Ureter (tissue), 1 donor: Measurements from ENCODE around the gene ARHGAP35. TPM values are rescaled to one million over a fixed set of nuclear protein-coding genes. Genes with fewer than 3 reads are reported as not detected.
"Not testable (repeated sequence)": the region's sequence is repeated elsewhere in the genome, so short reads cannot be mapped to it uniquely, and the experiment has no call there.

Source experiments
- DNase-seq: peaks from one replicate; pipeline ENCODE4 v3.0.0-alpha.2; 2020; ENCODE audit warnings: low spot score
- total RNA-seq: library from RNA; stranded (reverse); gene quantifications from one replicate; pipeline ENCODE4 v1.2.4, GENCODE V29; 2023
- donor health status: DM: yes; HTN: yes; CAD: no.

The ARHGAP35 gene
- 84.0 TPM for total RNA-seq

DNA sequence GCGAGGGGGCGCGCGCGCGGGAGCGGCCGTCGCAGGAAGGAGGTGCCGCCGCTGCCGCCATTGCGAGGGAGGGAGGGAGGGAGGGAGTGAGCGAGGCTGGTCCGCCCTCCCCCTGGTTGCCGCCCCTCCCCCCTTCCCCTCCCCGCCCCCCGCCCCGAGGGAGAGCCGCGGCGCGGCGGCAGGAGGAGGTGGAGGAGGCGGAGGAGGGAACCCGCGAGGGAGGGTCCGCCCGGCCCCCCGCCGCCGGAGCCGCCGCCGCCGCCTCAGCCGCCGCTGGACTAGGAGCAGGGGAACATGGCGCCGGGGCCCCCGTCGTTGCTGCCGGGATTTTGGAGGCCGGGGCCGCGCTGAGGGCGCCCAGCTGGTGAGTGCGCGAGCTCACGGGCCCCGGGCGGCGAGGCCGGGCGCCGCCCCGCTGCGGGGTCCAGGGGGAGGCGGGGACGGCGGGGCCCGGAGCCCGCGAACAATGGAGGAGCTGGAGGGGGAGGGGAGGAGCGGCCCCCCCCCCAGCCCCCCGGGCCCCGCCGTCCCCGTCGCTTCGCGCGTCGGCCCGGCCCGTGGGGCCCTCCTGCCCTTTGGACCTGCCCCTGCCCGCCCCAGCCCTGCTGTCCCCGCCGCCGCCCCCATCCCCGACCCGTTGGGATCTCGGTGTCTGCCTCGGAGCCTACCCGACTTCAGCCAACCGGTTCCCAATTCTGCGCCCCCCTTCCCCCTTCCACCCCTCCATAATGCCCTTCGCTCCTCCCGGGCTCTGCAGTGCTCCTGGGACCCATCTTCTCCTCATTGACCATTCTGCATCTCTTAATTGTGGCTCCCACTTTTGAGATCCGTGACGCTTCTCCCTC lies at the start of gene ARHGAP35:
ARHGAP35 (plus strand) TSS at position 152 of the 845 bp plus-strand sequence. CDS start 57,679 bp downstream, outside the sequence.
- DNase-seq = peak; percentile 65

DNA sequence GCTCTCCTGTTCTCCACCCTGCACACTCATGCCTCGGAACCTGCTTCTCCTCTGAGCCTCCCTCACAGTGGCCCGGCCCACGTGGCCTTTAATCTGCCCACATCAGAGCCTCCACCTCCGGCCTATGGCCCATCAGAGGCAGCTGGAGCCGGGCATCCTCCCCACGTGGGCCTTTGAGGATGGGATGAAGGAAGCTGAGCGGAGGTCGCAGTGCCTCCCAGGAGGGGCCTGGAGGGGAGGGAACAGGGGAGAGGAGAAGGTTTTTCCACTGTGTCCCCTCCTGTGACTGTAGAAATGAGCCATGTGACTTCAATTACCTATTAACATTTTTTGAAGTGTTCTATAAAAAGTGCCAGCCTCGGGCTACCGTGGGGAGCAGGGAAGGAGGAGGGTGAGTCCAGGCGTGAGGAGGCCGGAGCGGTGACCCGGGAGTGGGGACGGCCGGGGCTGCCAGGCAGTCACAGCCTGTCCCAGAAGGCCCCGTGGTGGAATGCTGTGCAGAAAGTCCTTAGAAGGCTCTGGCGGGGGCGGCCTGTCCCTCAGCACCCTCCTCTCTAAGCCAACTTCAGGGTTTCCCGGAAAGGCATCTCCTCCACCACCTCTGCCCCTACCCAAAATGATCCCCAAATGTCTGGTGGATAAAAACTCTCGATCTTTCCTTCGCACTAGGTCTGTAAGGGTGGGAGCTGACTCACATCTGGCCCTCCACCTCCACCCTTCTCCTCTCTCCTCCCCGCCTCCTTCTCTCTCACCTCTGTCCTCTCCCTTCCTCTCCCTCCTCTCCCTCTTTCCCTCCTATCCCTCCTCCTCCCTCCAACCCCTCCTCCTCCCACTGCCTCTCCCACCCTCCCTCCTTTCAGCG lies 47.6 kb upstream of the ARHGAP35 start:
- peak; percentile 60 for DNase-seq

DNA sequence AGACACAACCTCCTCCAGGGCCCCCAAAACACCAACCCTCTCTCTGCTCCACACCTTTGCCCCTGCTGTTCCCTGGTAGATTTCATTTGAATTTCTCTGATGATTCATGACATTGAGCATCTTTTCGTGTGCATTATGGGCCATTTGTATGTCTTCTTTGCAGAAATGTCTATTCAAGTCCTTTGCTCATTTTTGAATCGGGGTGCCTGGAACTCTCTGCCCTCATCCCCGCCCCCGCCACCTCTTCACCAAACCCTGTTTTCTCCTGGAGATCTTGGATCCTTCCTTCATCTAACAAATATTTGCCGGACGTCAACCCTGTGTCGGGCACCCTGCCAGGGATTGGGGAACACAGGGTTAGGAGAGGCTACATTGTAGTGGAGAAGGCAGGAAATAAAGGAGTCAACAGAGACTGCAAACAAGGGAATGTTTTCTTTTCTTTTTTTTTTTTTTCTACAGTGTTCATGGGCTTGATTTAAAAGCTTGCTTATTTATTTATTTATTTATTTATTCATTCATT lies 46.9 kb upstream of the ARHGAP35 start:
- DNase-seq = peak; percentile 83

DNA sequence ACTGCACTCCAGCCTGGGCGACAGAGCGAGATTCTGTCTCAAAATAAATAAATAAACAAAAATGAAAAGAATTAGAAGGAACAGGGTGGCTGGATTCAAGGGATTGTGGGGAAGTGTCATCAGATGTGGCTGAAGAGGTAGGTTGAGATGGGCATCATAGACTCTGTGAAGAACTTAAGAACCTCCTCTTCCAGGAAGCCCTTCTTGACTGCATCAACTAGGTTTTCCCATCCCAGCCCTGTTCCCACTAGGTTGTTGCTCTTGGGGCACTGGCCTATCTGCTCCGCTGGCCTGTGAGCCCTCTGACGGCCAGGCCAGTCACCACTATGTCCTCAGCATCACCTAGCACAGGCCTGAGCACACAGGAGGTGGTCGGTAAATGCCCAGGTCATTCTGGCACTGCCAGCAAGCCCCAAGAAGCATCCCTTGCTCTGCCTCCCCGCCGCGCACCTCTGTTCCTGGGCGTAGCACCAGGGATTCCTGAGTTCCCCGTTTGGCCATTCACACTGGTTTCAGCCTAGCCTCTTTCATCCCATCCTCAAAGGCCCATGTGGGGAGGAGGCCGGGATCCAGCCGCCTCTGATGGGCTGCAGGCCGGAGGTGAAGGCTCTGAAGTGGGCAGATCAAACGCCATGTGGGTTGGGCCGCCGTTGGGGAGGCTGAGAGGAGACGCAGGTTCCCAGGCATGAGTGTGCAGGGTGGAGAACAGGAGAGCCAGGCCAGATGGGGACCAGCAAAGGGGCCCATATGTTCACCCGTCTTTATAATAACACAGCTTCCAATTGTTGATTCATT lies 44.8 kb upstream of the ARHGAP35 start:
- DNase-seq = no peak

DNA sequence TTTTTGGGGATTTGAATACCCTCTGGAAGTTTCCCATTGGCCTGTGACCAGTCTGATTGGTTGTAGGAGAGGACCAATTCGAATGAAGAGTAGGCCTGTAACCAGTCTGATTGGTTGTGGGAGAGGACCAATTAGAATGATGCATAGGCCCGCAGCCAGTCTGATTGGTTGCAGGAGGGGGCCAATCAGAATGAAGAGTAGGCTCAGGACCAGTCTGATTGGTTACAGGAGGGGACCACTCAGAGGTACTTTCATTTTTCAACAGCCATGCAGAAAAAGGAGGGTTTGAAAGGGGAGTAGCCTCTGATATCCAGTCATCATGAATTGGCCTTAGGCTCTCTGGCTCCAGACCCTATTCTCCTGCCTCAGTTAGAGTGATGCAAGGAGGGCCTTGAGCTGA lies 42.0 kb upstream of the ARHGAP35 start:
- no peak for DNase-seq

DNA sequence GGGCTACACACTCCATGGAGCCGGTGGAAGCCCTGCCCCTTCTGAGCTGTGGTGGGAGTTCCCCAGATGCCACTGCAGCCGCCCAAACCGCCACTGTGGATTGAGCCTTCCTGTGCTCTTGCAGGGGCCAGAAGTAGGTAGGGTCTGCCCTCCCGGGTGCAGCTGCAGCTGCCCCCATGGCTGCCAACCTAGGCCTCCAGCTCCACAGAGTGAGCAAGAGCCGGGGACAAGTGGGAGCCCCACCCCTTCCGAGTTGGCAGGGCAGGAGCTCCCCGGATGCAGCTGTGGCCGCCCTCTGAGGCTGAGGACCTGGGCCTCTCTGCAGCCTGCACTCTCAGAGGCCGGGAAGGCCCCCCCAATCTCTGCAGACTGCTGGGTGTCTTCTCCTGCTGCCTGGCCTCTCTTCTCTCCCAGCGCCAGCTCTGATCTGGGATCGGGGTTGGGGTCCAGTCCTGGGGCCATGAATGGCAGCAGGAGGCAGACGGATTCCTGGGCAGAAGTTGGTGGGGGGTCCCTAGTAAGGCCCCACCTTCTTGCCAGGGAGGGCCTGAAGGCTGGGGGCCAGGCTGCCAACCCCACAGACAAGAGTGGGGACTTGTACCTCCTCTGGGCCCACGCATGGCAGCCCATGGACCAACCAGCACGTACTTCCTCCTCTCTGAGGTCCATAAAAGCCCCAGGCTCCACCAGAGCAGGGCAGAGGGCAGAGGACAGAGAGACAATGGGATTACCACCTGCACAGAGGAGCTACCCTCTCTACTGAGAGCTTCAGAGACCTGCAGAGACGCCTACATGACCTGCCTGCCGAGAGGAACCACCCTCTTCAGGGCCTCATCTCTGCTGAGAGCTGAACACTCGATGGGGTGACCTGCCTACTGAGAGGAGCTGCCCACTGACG lies 39.0 kb upstream of the ARHGAP35 start:
- DNase-seq = no peak

DNA sequence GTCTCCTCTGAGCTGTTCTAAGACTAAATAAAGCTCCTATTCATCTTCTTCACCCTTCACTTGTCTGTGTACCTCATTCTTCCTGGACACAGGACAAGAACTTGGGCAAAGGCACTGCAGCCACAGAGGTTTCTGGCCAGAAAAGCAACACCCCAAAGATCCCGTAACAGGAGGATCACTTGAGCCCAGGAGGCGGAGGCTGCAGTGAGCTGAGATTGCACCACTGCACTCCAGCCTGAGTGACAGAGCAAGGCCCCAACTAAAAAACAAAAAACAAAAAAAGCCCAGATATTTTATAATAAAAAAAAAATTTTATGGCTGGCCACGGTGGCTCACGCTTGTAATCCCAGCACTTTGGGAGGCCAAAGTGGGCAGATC lies 38.4 kb upstream of the ARHGAP35 start:
- DNase-seq = not testable (repeated sequence)

DNA sequence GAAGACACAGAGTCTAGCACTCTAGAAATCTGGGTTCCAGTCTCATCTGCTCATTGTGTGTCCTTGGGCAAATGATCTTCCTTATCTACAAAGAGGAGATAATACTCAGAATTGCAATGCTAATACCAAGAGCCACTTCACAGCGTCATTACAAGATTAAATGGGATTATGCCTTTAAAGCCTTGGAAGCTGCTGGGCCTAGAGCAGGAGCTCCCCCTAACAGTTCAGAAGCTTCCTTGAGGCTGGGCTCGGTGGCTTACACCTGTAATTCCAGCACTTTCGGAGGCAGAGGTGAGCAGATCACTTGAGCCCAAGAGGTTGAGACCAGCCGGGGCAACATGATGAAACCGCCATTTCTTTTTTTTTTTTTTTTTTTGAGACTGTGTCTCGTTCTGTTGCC lies 37.7 kb upstream of the ARHGAP35 start:
- DNase-seq = no peak

DNA sequence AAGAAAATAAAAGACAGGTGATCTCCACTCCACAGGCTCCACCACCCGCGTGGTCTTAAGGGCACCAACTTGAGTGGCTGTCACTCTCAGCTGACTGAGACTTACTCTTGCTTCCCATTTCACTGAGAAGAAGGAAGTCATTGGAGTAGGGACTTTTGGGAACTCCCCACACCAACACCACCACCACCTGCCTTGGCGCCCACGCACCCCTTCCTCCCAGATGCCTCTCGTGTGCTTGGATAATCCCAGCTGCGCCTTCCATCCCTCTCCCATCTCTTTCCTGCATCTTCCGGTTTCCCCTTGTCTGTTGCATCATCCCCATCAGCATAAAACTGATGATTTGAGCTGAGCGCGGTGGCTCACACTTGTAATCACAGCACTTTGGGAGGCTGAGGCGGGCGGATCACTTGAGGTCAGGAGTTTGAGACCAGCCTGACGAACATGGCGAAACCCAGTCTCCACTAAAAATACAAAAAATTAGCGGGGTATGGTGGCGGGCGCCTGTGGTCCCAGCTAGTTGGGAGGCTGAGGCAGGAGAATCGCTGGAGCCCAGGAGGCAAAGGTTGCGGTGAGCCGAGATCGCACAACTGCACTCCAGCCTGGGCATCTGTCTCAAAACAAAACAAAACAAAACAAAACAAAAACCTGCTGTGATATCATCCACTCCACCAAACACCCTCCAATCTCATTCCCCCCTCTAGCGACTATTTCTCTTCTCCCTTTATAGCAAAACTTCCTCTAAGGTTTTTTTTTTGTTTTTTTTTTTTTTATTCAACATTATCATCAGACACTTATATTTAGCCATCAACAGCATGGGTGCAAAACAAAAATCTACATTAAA lies 35.7 kb upstream of the ARHGAP35 start:
- DNase-seq = no peak

DNA sequence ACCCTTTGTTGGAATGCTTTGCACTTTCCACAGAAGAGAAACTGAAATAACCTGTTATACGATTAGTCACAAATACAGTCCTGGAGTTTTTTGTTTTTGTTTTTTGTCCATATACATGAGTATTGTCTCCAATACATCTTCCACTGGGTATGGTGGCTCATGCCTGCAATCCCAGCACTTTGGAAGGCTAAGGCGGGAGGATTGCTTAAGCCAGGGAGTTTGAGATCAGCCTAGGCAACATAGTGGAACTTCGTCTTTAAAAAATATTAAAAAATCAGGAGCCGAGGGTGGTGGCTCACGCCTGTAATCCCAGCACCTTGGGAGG lies 35.1 kb upstream of the ARHGAP35 start:
- DNase-seq = no peak

DNA sequence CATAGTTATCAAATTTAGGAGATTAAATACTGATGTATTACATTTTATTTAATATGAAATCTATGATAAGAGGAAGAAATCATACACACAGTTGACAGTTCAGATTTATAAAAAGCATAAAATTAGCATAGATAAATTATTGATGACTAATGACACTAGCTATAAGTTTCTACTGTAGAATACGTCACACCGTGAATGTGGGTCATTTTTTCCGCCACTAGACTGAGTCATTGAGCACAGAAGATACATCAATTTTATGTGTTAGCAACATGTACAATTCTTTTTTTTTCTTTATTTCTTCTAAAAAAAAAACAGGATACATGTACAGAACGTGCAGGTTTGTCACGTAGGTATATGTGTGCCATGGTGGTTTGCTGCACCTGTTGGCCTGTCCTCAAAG lies 32.3 kb upstream of the ARHGAP35 start:
- no peak for DNase-seq

DNA sequence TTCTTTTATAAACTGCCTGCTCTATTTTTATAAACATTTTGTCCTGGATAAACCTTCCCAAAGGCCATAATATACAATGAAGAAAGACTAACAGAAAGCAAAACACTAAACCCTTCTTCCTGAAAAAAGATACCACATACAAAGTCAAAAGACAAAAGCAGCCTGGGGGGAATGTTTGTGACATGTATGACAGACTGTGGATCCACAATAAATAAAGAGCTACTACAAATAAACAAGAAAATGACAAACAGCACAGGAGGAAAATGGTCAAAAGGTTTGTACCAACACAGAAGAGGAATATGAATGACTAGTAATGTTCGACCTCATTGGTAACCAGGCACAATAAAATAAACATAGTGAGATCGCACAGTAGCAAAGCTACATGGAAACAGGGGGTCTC lies 29.9 kb upstream of the ARHGAP35 start:
- no peak for DNase-seq

DNA sequence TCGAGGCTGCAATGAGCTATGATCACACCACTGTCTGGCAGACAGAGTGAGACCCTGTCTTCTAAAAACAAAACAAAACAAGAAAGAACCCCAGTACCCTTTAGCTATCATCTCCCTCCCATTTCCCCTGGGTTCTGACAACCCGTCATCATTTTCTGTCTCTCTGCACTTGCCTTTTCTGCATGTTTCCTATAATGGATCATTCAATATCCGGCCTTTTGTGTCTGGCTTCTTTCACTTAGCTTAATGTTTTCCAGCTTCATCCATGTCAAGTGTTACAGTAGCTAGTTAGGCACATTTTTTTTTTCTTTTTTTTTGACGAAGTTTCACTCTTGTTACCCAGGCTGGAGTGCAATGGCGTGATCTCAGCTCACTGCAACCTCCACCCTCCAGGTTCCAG lies 26.7 kb upstream of the ARHGAP35 start:
- no peak for DNase-seq

DNA sequence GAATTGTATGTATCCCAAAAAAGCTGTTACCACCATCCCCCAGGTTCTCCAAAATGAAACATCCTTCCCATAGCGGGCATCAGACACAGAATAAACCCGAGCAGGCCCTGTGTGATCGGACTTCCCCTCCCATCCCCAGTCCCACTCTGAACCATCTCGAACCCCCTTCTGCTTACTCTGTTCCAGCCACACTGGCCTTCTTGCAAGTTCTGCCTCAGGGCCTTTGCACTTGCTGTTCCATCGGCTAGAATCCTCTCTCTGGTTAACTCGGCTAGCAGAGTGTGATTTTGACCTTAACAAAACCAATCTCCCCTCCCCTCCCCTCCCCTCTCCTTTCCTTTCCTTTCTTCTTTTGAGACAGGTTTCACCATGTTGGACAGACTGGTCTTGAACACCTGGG lies 25.8 kb upstream of the ARHGAP35 start:
- no peak for DNase-seq

DNA sequence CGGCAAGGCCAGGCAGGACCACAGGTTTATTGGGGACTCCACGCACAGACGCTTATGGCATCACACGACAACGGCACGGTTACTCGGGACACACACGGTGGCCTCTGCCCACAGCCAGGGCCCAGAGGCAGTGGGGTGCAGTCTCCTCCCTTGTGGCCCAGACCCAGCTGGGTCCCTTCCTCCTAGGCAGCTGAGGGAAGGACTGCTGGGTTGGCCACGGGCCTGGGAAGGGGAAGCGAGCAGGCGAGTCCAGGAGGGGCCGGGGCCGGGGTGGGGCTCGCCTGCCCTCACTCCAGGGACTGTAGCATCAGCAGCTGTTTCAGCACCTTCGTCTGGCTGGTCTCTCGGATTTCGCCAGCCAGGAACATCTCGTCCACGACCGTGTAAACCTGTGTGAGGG lies 22.6 kb upstream of the ARHGAP35 start:
- DNase-seq = no peak

DNA sequence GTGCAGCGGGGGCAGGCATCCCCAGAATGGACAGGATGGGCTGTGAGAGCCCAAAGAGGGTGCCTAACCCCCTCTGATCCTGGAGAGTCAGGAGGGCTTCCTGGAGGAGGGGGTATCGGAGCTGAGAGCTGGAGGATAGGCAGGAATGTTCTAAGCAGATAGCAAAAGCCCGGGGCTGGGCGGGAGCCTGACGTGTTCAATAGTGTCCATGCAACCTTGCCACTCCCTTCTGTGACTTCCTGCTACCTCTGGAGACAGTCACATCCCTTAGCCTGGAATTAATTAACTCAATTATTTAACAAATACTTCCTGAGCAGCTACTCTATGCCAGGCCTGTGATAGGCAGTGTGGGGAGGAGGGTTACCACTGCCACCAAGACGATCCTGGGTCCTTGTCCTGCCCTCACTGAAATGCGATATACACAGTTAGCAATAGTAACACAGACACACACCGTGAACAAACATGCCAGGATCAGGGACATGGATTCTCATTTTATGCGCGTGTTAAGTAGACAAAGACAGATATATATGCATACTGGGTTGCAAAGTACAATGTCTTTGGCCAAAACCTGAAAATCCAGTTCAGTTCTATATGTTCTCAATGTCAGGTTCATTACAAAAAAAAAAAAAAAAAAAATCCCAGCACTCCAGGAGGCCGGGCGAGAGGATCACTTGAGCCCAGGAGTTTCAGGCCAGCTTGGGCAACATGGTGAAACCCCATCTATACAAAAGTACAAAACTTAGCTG lies 20.9 kb upstream of the ARHGAP35 start:
- DNase-seq = peak; percentile 66

DNA sequence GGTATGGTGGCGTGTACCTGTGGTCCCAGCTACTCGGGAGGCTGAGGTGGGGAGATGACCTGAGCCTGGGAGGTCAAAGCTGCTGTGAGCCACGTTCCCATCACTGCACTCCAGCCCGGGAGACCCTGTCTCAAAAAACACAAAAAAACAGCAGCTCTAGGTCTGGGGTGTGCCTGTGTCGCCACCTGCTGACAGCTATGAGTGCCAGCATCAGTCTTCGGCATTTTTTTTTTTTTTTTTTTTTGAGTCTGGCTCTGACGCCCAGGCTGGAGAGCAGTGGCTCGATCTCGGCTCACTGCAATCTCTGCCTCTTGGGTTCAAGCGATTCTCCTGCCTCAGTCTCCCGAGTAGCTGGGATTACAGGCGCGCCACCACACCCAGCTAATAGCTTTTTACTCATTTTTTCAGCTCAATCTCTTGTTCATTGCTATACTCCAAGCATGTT lies 20.3 kb upstream of the ARHGAP35 start:
- DNase-seq = peak; percentile 62

DNA sequence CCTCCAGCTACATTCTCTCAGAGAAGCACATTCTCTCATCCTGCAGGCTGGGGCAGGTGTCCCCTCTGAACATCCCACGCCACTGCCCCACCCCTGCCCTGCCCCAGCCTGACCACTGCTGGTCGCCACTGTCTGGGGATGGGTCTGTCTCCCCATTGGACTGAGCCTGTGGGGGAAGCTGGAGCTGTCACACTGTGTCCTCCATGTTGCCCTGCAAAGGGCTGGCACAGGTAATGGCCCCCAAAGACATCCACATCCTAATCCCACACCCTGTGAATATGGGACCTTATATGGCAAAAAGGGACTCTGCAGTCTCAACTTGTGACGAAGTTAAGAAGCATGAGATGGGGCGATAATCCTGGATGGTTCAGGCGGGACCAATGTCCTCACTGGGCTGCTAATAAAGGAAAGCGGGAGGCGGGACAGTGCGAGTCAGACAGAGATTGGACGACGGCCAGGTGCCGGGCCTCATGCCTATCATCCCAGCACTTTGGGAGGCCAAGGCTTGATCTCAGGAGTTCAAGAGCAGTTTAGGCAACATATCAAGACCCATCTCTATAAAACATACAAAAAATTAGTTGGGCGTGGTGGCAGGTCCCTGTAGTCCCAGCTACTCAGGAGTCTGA lies 19.2 kb upstream of the ARHGAP35 start:
- DNase-seq = peak; percentile 80

DNA sequence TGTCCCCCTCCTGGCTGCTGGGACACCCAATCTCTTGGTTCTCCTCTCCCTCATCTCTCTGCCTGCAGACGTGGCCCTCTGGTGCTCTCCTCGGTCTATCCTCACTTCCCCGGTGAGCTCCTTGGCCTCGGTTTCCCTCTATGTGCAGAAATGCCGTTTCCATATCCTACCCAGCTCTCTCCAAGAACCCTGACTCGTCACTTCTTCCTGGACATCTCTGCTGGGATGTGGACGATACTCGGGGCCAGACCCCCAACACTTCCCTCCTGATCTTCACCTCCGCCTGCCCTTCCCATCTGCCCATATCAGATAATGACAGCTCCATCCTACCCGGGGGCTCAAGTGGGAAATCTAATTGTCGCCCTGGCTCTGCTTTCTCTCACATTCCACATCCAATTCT lies 18.0 kb upstream of the ARHGAP35 start:
- no peak for DNase-seq
